Upper lobe of left lung (tissue), 6 donors: ENCODE measurements around the gene OLFML2B. TPM values are rescaled to one million over a fixed set of nuclear protein-coding genes. Genes with fewer than 3 reads are reported as not detected.

Experiments used
- ATAC-seq, 2 donors: fragments of 200-7000 bp; cut with Tn5 transposase; one replicate each; pipeline ENCODE4 v1.9.1; 2022; ENCODE audit warnings: mild to moderate bottlenecking in 2 of 2, moderate library complexity in 2 of 2; ENCODE audit not compliant: low FRiP score in 2 of 2
- DNase-seq, 2 donors: peaks; one replicate each; pipeline ENCODE4 v3.0.0-alpha.2; 2019 to 2020
- H3K27ac ChIP-seq, 4 donors: fragments of 200-600 bp; sonication (generic); one replicate each; pipeline ENCODE4 v1.5.1; 2016 to 2019
- H3K27me3 ChIP-seq, 4 donors: fragments of 200-600 bp; sonication (generic); one replicate each; pipeline ENCODE4 v1.5.1; 2017 to 2019
- H3K36me3 ChIP-seq, 4 donors: fragments of 200-600 bp; sonication (generic); one replicate each; pipeline ENCODE4 v1.5.1; 2016 to 2019
- H3K4me1 ChIP-seq, 4 donors: fragments of 200-600 bp; sonication (generic); one replicate each; pipeline ENCODE4 v1.5.1; 2018 to 2019
- H3K4me3 ChIP-seq, 4 donors: fragments of 200-600 bp; sonication (generic); one replicate each; pipeline ENCODE4 v1.5.1; 2017 to 2019; ENCODE audit warnings: mild to moderate bottlenecking in 2 of 4, moderate library complexity in 1 of 4
- H3K9me3 ChIP-seq, 4 donors: fragments of 200-600 bp; sonication (generic); one replicate each; pipeline ENCODE4 v1.5.1; 2018 to 2019
- EP300 ChIP-seq, 4 donors: sonication (generic); formaldehyde crosslinking; IDR thresholded peaks; one replicate each; pipeline ENCODE4 v1.5.1; 2017; ENCODE audit warnings: antibody characterized with exemption in 4 of 4, control low read depth in 2 of 4
- POLR2A ChIP-seq, 4 donors: fragments of 450-650 bp; IDR thresholded peaks; one replicate each; pipeline ENCODE4 v1.5.1; 2016 to 2017; ENCODE audit warnings: antibody characterized with exemption in 4 of 4, mild to moderate bottlenecking in 2 of 4
- POLR2AphosphoS5 ChIP-seq, 2 donors: sonication (generic); formaldehyde crosslinking; IDR thresholded peaks; one replicate each; pipeline ENCODE4 v1.5.1; 2017; ENCODE audit warnings: antibody characterized with exemption in 2 of 2
- WGBS, 2 donors: methylation state at CpG; one replicate each; pipeline ENCODE4 v1.1.5; 2017 to 2018; 5-methylcytosine and 5-hydroxymethylcytosine counted together
- total RNA-seq, 6 donors: library from RNA; depleted of rRNA in 4 of 6; stranded (reverse); fragments of >200 nt in 4 of 6; gene quantifications; one replicate each; pipeline versions ENCODE4 v1.1.0 to v1.2.1, GENCODE V29; 2016 to 2021
- TF ChIP-seq, protein P1 (sequence below), 6 experiments: fragments of 450-650 bp in 4 of 6; fragments of 200-600 bp in 2 of 6; sonication (generic) in 2 of 6; IDR thresholded peaks; one replicate each; pipeline ENCODE4 v1.5.1; 2016 to 2019; ENCODE audit warnings: antibody characterized with exemption in 6 of 6
- donor health status: DM: no; HTN: no; CAD: no; lungs with moderate emphysema.
- donor health status: DM: no; HTN: yes; CAD: no; lungs with severe emphysema.

Gene OLFML2B
- total RNA-seq, 6 donors from 2014 or later = 5.1 to 51.3 (median 9.9) TPM

DNA sequence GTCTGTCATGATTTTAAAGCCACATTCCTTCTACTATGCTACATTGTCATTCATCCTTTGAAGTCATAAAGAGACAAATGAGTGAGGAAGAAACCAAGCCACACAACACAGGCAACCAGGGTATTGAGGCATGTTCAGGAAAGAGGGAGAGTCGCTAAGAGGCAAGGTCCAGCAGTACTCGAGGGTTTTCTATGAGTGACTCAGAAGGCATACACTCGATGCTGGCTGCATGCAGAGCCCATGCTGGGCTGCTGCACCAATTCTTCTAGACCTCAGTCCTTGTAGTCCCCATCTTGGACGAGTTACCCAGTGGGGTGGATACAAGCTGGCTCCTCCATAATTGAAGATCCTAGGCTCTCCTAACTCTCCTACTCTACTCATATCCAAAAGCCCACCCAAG, 57.6 kb downstream of the OLFML2B start:
- DNase-seq = no peak
- H3K9me3 ChIP-seq = no peaks in the 10 kb centered on the region
- H3K4me1 ChIP-seq = peaks cover 0 to 8% (median 6%) of the 10 kb centered on the region in 4 donors
- no peak for TF ChIP-seq POLR2A (IDR thresholded peaks at IDR 0.05)
- TF ChIP-seq, protein P1, sequence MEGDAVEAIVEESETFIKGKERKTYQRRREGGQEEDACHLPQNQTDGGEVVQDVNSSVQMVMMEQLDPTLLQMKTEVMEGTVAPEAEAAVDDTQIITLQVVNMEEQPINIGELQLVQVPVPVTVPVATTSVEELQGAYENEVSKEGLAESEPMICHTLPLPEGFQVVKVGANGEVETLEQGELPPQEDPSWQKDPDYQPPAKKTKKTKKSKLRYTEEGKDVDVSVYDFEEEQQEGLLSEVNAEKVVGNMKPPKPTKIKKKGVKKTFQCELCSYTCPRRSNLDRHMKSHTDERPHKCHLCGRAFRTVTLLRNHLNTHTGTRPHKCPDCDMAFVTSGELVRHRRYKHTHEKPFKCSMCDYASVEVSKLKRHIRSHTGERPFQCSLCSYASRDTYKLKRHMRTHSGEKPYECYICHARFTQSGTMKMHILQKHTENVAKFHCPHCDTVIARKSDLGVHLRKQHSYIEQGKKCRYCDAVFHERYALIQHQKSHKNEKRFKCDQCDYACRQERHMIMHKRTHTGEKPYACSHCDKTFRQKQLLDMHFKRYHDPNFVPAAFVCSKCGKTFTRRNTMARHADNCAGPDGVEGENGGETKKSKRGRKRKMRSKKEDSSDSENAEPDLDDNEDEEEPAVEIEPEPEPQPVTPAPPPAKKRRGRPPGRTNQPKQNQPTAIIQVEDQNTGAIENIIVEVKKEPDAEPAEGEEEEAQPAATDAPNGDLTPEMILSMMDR (IDR thresholded peaks at IDR 0.05) = no peak
- TF ChIP-seq POLR2AphosphoS5 (IDR thresholded peaks at IDR 0.05) = no peak
- TF ChIP-seq EP300 (IDR thresholded peaks at IDR 0.05) = no peak
- no peak for ATAC-seq
- H3K36me3 ChIP-seq = peaks cover 0 to 15% (median under 1%) of the 10 kb centered on the region in 4 donors
- no peaks in the 10 kb centered on the region for H3K27me3 ChIP-seq
- H3K4me3 ChIP-seq = no peak overlapping the region
- WGBS, 2 donors = 88 to 93% methylated on average over 4 of the region's 4 CpGs
- H3K27ac ChIP-seq = no peak overlapping the region

DNA sequence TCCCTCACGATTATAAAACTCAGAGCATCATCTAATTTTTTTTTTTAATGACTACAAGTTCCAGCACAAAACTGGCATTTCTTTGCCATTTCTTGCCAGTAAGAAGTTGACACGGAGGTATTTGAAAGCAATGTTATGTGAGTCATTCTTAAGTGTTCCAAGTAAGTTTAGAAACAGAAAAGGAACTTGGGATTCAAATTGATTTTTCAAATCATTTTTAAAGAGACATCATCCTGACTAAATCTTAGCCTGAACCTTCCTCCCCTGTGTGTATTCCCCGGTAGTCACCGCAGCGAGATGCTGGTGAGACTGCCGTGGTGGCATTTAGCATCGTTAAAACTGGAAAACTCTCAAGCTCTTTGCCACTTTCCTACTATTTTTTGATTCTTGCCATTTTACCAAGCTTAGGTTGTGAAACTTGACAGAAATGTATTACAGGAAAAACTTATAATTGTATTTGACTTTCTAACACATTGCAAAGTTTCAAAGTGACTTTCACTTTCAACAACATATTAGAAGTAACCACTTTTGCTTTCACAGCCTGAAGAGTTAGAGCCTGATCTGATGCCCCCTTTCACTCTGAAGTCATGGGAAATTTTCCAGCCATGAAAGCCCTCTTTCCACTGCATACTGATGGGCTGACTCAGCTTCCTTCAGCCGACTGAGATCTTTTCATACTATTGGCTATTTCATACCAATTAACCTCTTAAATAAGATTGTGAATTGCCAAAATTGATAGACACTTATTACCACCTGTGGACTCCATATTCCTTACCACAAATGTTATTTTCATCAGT, 61.4 kb downstream of the OLFML2B start:
- peaks cover 0 to 8% (median 6%) of the 10 kb centered on the region in 4 donors for H3K4me1 ChIP-seq
- peak overlapping the region in 1 of 4 donors; percentile 5 for H3K4me3 ChIP-seq
- peak in 1 of 2 donors; percentile 81 for ATAC-seq
- H3K9me3 ChIP-seq = no peaks in the 10 kb centered on the region
- DNase-seq = no peak
- H3K27ac ChIP-seq = peak overlapping the region; percentile 9 to 66 (median 54)
- peaks cover 3 to 37% (median 13%) of the 10 kb centered on the region in 4 donors for H3K36me3 ChIP-seq
- TF ChIP-seq POLR2AphosphoS5 (IDR thresholded peaks at IDR 0.05) (no peak), POLR2A (IDR thresholded peaks at IDR 0.05) (no peak), EP300 (IDR thresholded peaks at IDR 0.05) (no peak)
- TF ChIP-seq, protein P1 (IDR thresholded peaks at IDR 0.05) = no peak
- H3K27me3 ChIP-seq = no peaks in the 10 kb centered on the region
- 62 to 64% methylated on average over 8 of the region's 8 CpGs for WGBS, 2 donors

DNA sequence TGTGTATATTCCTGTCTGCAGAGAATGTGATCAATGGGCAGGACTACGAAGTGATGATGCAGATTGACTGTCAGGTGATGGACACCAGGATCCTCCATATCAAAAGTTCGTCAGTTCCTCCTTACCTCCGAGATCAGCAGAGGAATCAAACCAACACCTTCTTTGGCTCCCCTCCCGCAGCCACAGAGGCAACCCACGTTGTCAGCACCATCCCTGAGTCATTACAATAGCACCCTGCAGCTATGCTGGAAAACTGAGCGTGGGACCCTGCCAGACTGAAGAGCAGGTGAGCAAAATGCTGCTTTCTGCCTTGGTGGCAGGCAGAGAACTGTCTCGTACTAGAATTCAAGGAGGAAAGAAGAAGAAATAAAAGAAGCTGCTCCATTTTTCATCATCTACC, 65.2 kb downstream of the OLFML2B start:
- Histone ChIP-seq H3K27ac (no peak overlapping the region), H3K4me3 (no peak overlapping the region), H3K36me3 (peaks cover 3 to 30% (median 13%) of the 10 kb centered on the region in 4 donors), H3K9me3 (no peaks in the 10 kb centered on the region), H3K27me3 (no peaks in the 10 kb centered on the region), H3K4me1 (peaks cover 5 to 20% (median 13%) of the 10 kb centered on the region in 4 donors)
- 82% methylated on average over 7 of the region's 7 CpGs for WGBS, 2 donors
- DNase-seq (no peak), ATAC-seq (no peak)
- TF ChIP-seq POLR2AphosphoS5 (IDR thresholded peaks at IDR 0.05) = no peak
- TF ChIP-seq, protein P1 (IDR thresholded peaks at IDR 0.05) = no peak
- no peak for TF ChIP-seq POLR2A (IDR thresholded peaks at IDR 0.05)
- TF ChIP-seq EP300 (IDR thresholded peaks at IDR 0.05) = no peak

DNA sequence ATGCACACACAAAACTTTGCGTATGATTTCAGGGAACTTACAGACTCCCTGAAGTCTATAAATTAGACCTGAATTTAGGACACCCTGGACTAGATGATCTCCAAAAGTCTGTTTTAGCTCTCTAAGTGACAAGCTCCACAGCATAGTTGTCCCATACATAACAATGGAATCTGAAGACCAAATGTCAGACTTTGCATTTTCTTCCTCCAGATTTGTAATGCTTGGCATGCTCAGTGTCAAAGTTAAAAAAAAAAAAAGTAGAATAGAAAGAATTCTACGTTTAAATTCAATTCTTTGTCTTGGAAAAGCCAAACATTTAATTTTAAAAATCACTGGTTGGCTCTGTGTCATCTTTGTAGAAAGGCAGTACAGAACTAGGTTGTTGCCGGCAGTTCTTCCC, 66.7 kb downstream of the OLFML2B start:
- TF ChIP-seq EP300 (IDR thresholded peaks at IDR 0.05) (no peak), POLR2AphosphoS5 (IDR thresholded peaks at IDR 0.05) (no peak), POLR2A (IDR thresholded peaks at IDR 0.05) (no peak)
- TF ChIP-seq, protein P1 (IDR thresholded peaks at IDR 0.05) = no peak
- DNase-seq = no peak

More for the DNA sequence above, 66.7 kb downstream of the OLFML2B start:
- Histone ChIP-seq H3K9me3 (no peaks in the 10 kb centered on the region), H3K36me3 (peaks cover 3 to 27% (median 13%) of the 10 kb centered on the region in 4 donors), H3K4me1 (peaks cover 0 to 23% (median 13%) of the 10 kb centered on the region in 4 donors), H3K27ac (no peak overlapping the region), H3K27me3 (no peaks in the 10 kb centered on the region), H3K4me3 (no peak overlapping the region)
- no peak for ATAC-seq
- WGBS, 2 donors = 89 to 92% methylated on average over 3 of the region's 3 CpGs
